ENCODE measurements around the gene LMNTD1. TPM values are rescaled to one million over a fixed set of nuclear protein-coding genes. Genes with fewer than 3 reads are reported as not detected.

LMNTD1 gene
- total and polyA plus RNA-seq, 2 experiments from 2014 or later: not detected

GRCh38 chr12:25502596-25502995, 50.5 kb downstream of the LMNTD1 start:
- H3K9me3 Mint-ChIP-seq: no peaks in the 10 kb centered on the region
- H3K27ac Mint-ChIP-seq: no peak overlapping the region; the same call in 1 of the 2 replicates
- no peaks in the 10 kb centered on the region for H3K27me3 Mint-ChIP-seq (ENCODE audit: insufficient read depth, low read depth, poor library complexity)
- no peaks in the 10 kb centered on the region for H3K79me2 ChIP-seq (replicated peaks; ENCODE audit: insufficient read depth)
- no peaks in the 10 kb centered on the region for H3K4me1 ChIP-seq (ENCODE audit: insufficient read depth)
- H3K9me2 ChIP-seq (ENCODE audit: insufficient read depth): 0 out of 2 replicates have a peak, but pooled peaks cover 4% of the 10 kb centered on the region
- H4K20me1 ChIP-seq (replicated peaks; ENCODE audit: insufficient read depth): no peaks in the 10 kb centered on the region
- peak overlapping the region; percentile 1; the same call in 1 of the 2 replicates for H2AFZ ChIP-seq
- no peaks in the 10 kb centered on the region for H3K27me3 ChIP-seq (ENCODE audit: insufficient read depth)
- no peak overlapping the region for H3K4me3 Mint-ChIP-seq
- TF ChIP-seq STAT1 (IDR thresholded peaks at IDR 0.05; ENCODE audit: unreplicated experiment) (no peak), POLR2AphosphoS5 (IDR thresholded peaks at IDR 0.05; ENCODE audit: low read depth) (no peak), EZH2phosphoT487 (IDR thresholded peaks at IDR 0.05; ENCODE audit: unreplicated experiment) (no peak), REST (IDR thresholded peaks at IDR 0.05; ENCODE audit: unreplicated experiment) (no peak), CTCF (conservative IDR thresholded peaks at IDR 0.05; ENCODE audit: low read depth in 2 of 2) (no peak), CREB1 (CRISPR knock-in tag; IDR thresholded peaks at IDR 0.05; ENCODE audit: low read depth) (no peak), ETS1 (IDR thresholded peaks at IDR 0.05) (no peak), ZNF331 (CRISPR knock-in tag; IDR thresholded peaks at IDR 0.05; ENCODE audit: low read depth) (no peak)
- no peak overlapping the region for H3K4me3 ChIP-seq
- H3K27ac ChIP-seq (ENCODE audit: low read depth): no peak overlapping the region
- H3F3A ChIP-seq (replicated peaks; ENCODE audit: low read depth): no peaks in the 10 kb centered on the region
- H3K36me3 ChIP-seq (ENCODE audit: insufficient read depth): no peaks in the 10 kb centered on the region
- ATAC-seq: no peak
- DNase-seq (ENCODE audit: low spot score): no peak
- peaks cover 2% of the 10 kb centered on the region; the same call in 2 of the 3 replicates for H3K4me1 Mint-ChIP-seq
- H3K4me2 ChIP-seq: no peak overlapping the region
- H3K36me3 Mint-ChIP-seq (ENCODE audit: low read depth): no peaks in the 10 kb centered on the region

GRCh38 chr12:25502118-25502517, 51.0 kb downstream of the LMNTD1 start:
- Histone ChIP-seq H3K9me2 (ENCODE audit: insufficient read depth) (0 out of 2 replicates have a peak, but pooled peaks cover 4% of the 10 kb centered on the region), H3K4me2 (no peak overlapping the region), H3K27ac (ENCODE audit: low read depth) (no peak overlapping the region), H3K79me2 (replicated peaks; ENCODE audit: insufficient read depth) (no peaks in the 10 kb centered on the region), H3K36me3 (ENCODE audit: insufficient read depth) (no peaks in the 10 kb centered on the region), H4K20me1 (replicated peaks; ENCODE audit: insufficient read depth) (no peaks in the 10 kb centered on the region), H3K4me1 (ENCODE audit: insufficient read depth) (no peaks in the 10 kb centered on the region), H2AFZ (no peak overlapping the region), H3K27me3 (ENCODE audit: insufficient read depth) (no peaks in the 10 kb centered on the region), H3K4me3 (no peak overlapping the region), H3F3A (replicated peaks; ENCODE audit: low read depth) (no peaks in the 10 kb centered on the region)
- H3K27ac Mint-ChIP-seq: no peak overlapping the region
- H3K4me3 Mint-ChIP-seq: no peak overlapping the region
- no peak for DNase-seq (ENCODE audit: low spot score)
- H3K9me3 Mint-ChIP-seq: no peaks in the 10 kb centered on the region
- no peaks in the 10 kb centered on the region for H3K27me3 Mint-ChIP-seq (ENCODE audit: insufficient read depth, low read depth, poor library complexity)
- ATAC-seq: no peak
- no peaks in the 10 kb centered on the region for H3K36me3 Mint-ChIP-seq (ENCODE audit: low read depth)
- H3K4me1 Mint-ChIP-seq: peaks cover 2% of the 10 kb centered on the region; the same call in 2 of the 3 replicates
- TF ChIP-seq ZNF331 (CRISPR knock-in tag; IDR thresholded peaks at IDR 0.05; ENCODE audit: low read depth): no peak
- no peak for TF ChIP-seq ETS1 (IDR thresholded peaks at IDR 0.05)
- TF ChIP-seq REST (IDR thresholded peaks at IDR 0.05; ENCODE audit: unreplicated experiment): no peak
- no peak for TF ChIP-seq EZH2phosphoT487 (IDR thresholded peaks at IDR 0.05; ENCODE audit: unreplicated experiment)
- TF ChIP-seq EZH2 (IDR thresholded peaks at IDR 0.05; ENCODE audit: low read depth, unreplicated experiment): no peak
- no peak for TF ChIP-seq POLR2AphosphoS5 (IDR thresholded peaks at IDR 0.05; ENCODE audit: low read depth)
- TF ChIP-seq CREB1 (CRISPR knock-in tag; IDR thresholded peaks at IDR 0.05; ENCODE audit: low read depth): no peak
- no peak for TF ChIP-seq NANOG (IDR thresholded peaks at IDR 0.05; ENCODE audit: borderline replicate concordance)
- no peak for TF ChIP-seq JUNB (IDR thresholded peaks at IDR 0.05; ENCODE audit: unreplicated experiment)

All from GM23338 (cell line).